Nephron progenitor cell (in vitro differentiated cells): ENCODE data around the gene FAM78A.

Experiments
- DNase-seq: peaks from one replicate; pipeline ENCODE4 v3.0.0; 2021
- H3K27ac Mint-ChIP-seq: 2 replicates; pipeline ENCODE4 v1.8.0; 2021; ENCODE audit warnings: mild to moderate bottlenecking, moderate library complexity, mixed read lengths
- H3K27me3 Mint-ChIP-seq: 2 replicates; pipeline ENCODE4 v1.8.0; 2021; ENCODE audit warnings: mild to moderate bottlenecking, low read depth, mixed read lengths; ENCODE audit not compliant: poor library complexity
- H3K36me3 Mint-ChIP-seq: 2 replicates; pipeline ENCODE4 v1.8.0; 2021; ENCODE audit warnings: low read depth, mixed read lengths
- H3K4me1 Mint-ChIP-seq: 2 replicates; pipeline ENCODE4 v1.8.0; 2021; ENCODE audit warnings: mixed read lengths
- H3K4me3 Mint-ChIP-seq: 2 replicates; pipeline ENCODE4 v1.8.0; 2021; ENCODE audit warnings: mild to moderate bottlenecking, moderate library complexity, mixed read lengths
- H3K9me3 Mint-ChIP-seq: 2 replicates; pipeline ENCODE4 v1.8.0; 2021; ENCODE audit warnings: mild to moderate bottlenecking, moderate library complexity, mixed read lengths
- TF ChIP-seq, protein P1 (sequence below): fragments of 200-600 bp; sonication (generic); IDR thresholded peaks from 2 replicates; pipeline ENCODE4 v1.5.0; 2021; ENCODE audit warnings: antibody characterized with exemption

Gene FAM78A

DNA sequence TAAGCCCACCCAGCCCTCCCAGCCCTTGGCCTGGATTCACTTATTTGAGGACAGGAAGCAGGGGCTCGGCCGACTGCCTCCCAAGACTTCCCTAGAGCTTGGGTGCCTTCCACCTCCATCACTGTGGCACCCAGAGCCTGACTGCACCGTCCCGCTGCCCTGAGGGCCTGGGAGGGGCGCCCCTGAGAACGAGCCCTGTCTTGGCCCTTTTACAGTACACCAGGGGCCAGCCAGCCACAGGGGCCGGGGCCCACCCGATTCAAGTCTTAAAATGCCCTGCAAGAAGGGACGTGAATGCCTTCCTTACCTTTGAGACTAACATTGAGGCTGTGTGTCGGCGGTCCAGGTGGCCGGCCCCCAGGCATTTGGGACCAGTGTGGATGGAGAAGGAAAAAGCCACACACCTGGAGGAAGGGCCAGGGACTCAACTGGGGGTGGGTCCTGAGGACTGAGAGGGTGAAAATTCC is 16.8 kb downstream of the FAM78A start:
- Mint-ChIP-seq H3K27me3 (peaks cover 8% of the 10 kb centered on the region), H3K4me3 (no peak overlapping the region), H3K4me1 (peaks cover 34% of the 10 kb centered on the region), H3K36me3 (peaks cover 8% of the 10 kb centered on the region), H3K27ac (no peak overlapping the region), H3K9me3 (no peaks in the 10 kb centered on the region)
- TF ChIP-seq, protein P1, sequence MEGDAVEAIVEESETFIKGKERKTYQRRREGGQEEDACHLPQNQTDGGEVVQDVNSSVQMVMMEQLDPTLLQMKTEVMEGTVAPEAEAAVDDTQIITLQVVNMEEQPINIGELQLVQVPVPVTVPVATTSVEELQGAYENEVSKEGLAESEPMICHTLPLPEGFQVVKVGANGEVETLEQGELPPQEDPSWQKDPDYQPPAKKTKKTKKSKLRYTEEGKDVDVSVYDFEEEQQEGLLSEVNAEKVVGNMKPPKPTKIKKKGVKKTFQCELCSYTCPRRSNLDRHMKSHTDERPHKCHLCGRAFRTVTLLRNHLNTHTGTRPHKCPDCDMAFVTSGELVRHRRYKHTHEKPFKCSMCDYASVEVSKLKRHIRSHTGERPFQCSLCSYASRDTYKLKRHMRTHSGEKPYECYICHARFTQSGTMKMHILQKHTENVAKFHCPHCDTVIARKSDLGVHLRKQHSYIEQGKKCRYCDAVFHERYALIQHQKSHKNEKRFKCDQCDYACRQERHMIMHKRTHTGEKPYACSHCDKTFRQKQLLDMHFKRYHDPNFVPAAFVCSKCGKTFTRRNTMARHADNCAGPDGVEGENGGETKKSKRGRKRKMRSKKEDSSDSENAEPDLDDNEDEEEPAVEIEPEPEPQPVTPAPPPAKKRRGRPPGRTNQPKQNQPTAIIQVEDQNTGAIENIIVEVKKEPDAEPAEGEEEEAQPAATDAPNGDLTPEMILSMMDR = no peak
- DNase-seq = no peak

GRCh38 chr9:131258698-131259431 is 17.4 kb downstream of the FAM78A start:
- Mint-ChIP-seq H3K4me1 (peaks cover 33% of the 10 kb centered on the region), H3K27me3 (peaks cover 8% of the 10 kb centered on the region), H3K9me3 (no peaks in the 10 kb centered on the region), H3K36me3 (peaks cover 8% of the 10 kb centered on the region), H3K27ac (no peak overlapping the region), H3K4me3 (no peak overlapping the region)
- no peak for DNase-seq
- TF ChIP-seq, protein P1 = no peak

DNA sequence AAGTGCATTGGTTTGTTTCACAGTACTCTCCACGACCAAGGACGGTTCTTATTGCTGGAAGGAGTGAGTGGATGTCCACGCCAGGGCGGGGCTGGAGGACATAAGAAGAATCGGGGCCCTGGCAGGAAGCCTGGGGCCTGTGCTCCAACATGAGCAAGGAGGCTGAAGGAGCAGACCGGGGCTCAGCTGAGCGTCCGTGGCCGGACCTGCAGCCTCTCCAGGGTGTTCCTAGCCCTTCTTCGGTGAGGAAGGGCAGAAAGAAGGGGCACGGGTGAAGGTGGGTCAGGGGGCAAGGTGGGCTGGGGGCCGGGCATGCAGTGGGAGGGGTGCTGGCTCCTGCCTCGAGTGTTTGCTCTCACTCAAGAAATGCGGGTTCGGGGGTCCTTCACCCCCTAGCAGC is 18.1 kb downstream of the FAM78A start:
- TF ChIP-seq, protein P1 = no peak
- no peak overlapping the region for H3K4me3 Mint-ChIP-seq
- H3K4me1 Mint-ChIP-seq = peaks cover 31% of the 10 kb centered on the region
- H3K9me3 Mint-ChIP-seq = no peaks in the 10 kb centered on the region
- no peak overlapping the region for H3K27ac Mint-ChIP-seq
- H3K36me3 Mint-ChIP-seq = peaks cover 8% of the 10 kb centered on the region
- peaks cover 5% of the 10 kb centered on the region for H3K27me3 Mint-ChIP-seq
- DNase-seq = no peak

- H3K4me1 Mint-ChIP-seq = peaks cover 31% of the 10 kb centered on the region
- TF ChIP-seq, protein P1 = no peak
- no peaks in the 10 kb centered on the region for H3K9me3 Mint-ChIP-seq
- H3K27ac Mint-ChIP-seq = no peak overlapping the region
- peaks cover 5% of the 10 kb centered on the region for H3K27me3 Mint-ChIP-seq
- no peak overlapping the region for H3K4me3 Mint-ChIP-seq
- peaks cover 4% of the 10 kb centered on the region for H3K36me3 Mint-ChIP-seq
- no peak for DNase-seq
These were observed 18.9 kb downstream of the FAM78A start for GRCh38 chr9:131257266-131258025.

DNA sequence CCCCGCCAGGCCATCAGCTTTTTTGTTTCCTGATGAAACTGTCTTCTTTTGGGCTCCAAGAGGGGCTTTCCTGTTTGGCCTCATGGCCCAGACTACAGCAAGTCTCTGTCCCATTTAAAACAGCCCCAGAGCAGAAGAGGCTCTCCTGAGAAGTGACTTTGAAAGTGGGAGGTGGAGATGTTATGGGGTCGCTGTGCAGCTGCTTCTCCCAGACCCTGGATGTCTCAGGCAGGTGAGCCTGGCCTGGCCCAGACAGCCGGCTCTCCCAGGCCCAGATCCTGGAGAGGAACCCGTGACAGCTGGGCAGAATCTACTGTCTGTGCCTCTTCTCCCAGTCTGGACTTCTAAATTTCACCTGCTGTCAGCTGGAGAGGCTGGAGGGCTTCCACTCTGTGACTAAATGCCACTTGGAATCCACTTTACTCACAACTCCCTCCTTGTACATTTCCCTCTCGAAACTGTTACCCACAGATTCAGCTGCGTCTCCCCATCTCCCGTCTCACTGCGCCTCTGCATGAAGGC is 20.6 kb downstream of the FAM78A start:
- Mint-ChIP-seq H3K4me3 (no peak overlapping the region), H3K36me3 (no peaks in the 10 kb centered on the region), H3K9me3 (no peaks in the 10 kb centered on the region), H3K27me3 (peaks cover 5% of the 10 kb centered on the region), H3K27ac (peak overlapping the region; percentile 79), H3K4me1 (peaks cover 31% of the 10 kb centered on the region)
- DNase-seq = no peak
- TF ChIP-seq, protein P1 = no peak
